Smooth muscle cell (in vitro differentiated cells): ENCODE data around the gene IKZF2. TPM values are rescaled to one million over a fixed set of nuclear protein-coding genes. Genes with fewer than 3 reads are reported as not detected.

Source experiments
- DNase-seq: peaks from one replicate; lab custom pipeline; 2025; ENCODE audit not compliant: unreplicated experiment; lab: John Stamatoyannopoulos, UW
- H2AFZ ChIP-seq: fragments of 200-600 bp; sonication (generic); 2 replicates; pipeline ENCODE4 v1.6.0; 2016; ENCODE audit warnings: antibody characterized with exemption, low read depth, mild to moderate bottlenecking
- H3F3A ChIP-seq: fragments of 200-600 bp; sonication (generic); 2 replicates; pipeline ENCODE4 v1.6.0; 2017; ENCODE audit warnings: antibody characterized with exemption, low read depth
- H3K27ac ChIP-seq: fragments of 200-600 bp; sonication (generic); 2 replicates; pipeline ENCODE4 v1.5.1; 2016; ENCODE audit warnings: low read depth, mild to moderate bottlenecking
- H3K27me3 ChIP-seq: fragments of 200-600 bp; sonication (generic); 2 replicates; pipeline ENCODE4 v1.6.1; 2016; ENCODE audit warnings: low read depth, mild to moderate bottlenecking
- H3K36me3 ChIP-seq: fragments of 200-600 bp; sonication (generic); 2 replicates; pipeline ENCODE4 v1.5.1; 2016; ENCODE audit warnings: low read depth
- H3K4me1 ChIP-seq: fragments of 200-600 bp; sonication (generic); 2 replicates; pipeline ENCODE4 v1.5.1; 2016; ENCODE audit warnings: low read depth
- H3K4me2 ChIP-seq: fragments of 200-600 bp; sonication (generic); 2 replicates; pipeline ENCODE4 v1.6.0; 2016; ENCODE audit warnings: mild to moderate bottlenecking
- H3K4me3 ChIP-seq: fragments of 200-600 bp; sonication (generic); 2 replicates; pipeline ENCODE4 v1.5.1; 2016; ENCODE audit warnings: mild to moderate bottlenecking
- H3K79me2 ChIP-seq: fragments of 200-600 bp; sonication (generic); 2 replicates; pipeline ENCODE4 v1.6.0; 2016; ENCODE audit warnings: low read depth, mild to moderate bottlenecking
- H3K9ac ChIP-seq: fragments of 200-600 bp; sonication (generic); 2 replicates; pipeline ENCODE4 v1.6.0; 2016; ENCODE audit warnings: low read depth
- H3K9me3 ChIP-seq: fragments of 200-600 bp; sonication (generic); replicated peaks from 2 replicates; pipeline ENCODE4 v1.5.1; 2016; ENCODE audit warnings: low read depth
- H4K20me1 ChIP-seq: fragments of 200-600 bp; sonication (generic); 2 replicates; pipeline ENCODE4 v1.6.0; 2016; ENCODE audit warnings: low read depth
- WGBS: methylation state at CpG from one replicate; pipeline ENCODE4 v1.1.7; 2016; ENCODE audit warnings: low lambda C conversion rate; 5-methylcytosine and 5-hydroxymethylcytosine counted together
- polyA plus RNA-seq: library from polyadenylated mRNA; unstranded; fragments of >200 nt; fragmentation: Nextera tagmentation; extraction: Ambion mirVana; gene quantifications from 2 replicates; pipeline ENCODE4 v1.2.1, GENCODE V29; 2016
- total RNA-seq: library from RNA; depleted of rRNA; stranded (reverse); fragments of >200 nt; gene quantifications from 2 replicates; pipeline ENCODE4 v1.2.3, GENCODE V29; 2014
- TF ChIP-seq, protein P1 (sequence below): fragments of 200-600 bp; sonication (generic); IDR thresholded peaks from 2 replicates; pipeline ENCODE4 v1.5.1; 2017; ENCODE audit warnings: borderline replicate concordance, mild to moderate bottlenecking, antibody characterized with exemption; ENCODE audit not compliant: insufficient read depth, poor library complexity, severe bottlenecking

Gene IKZF2
- total and polyA plus RNA-seq, 2 experiments from 2014 or later = 0.69 to 16.5 TPM

GRCh38 chr2:213010106-213010779 is 141.2 kb downstream of the IKZF2 start:
- Histone ChIP-seq H3K4me2 (no peak overlapping the region), H3K9me3 (no peaks in the 10 kb centered on the region), H3K4me3 (no peak overlapping the region), H3K9ac (no peak overlapping the region), H4K20me1 (no peaks in the 10 kb centered on the region), H3K27me3 (no peaks in the 10 kb centered on the region), H3K79me2 (no peaks in the 10 kb centered on the region), H2AFZ (no peak overlapping the region), H3F3A (no peaks in the 10 kb centered on the region), H3K4me1 (no peaks in the 10 kb centered on the region), H3K36me3 (no peaks in the 10 kb centered on the region), H3K27ac (no peak overlapping the region)
- 88% methylated on average over 1 of the region's 1 CpG for whole genome bisulfite sequencing
- no peak for DNase-seq
- TF ChIP-seq, protein P1, sequence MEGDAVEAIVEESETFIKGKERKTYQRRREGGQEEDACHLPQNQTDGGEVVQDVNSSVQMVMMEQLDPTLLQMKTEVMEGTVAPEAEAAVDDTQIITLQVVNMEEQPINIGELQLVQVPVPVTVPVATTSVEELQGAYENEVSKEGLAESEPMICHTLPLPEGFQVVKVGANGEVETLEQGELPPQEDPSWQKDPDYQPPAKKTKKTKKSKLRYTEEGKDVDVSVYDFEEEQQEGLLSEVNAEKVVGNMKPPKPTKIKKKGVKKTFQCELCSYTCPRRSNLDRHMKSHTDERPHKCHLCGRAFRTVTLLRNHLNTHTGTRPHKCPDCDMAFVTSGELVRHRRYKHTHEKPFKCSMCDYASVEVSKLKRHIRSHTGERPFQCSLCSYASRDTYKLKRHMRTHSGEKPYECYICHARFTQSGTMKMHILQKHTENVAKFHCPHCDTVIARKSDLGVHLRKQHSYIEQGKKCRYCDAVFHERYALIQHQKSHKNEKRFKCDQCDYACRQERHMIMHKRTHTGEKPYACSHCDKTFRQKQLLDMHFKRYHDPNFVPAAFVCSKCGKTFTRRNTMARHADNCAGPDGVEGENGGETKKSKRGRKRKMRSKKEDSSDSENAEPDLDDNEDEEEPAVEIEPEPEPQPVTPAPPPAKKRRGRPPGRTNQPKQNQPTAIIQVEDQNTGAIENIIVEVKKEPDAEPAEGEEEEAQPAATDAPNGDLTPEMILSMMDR = no peak

DNA sequence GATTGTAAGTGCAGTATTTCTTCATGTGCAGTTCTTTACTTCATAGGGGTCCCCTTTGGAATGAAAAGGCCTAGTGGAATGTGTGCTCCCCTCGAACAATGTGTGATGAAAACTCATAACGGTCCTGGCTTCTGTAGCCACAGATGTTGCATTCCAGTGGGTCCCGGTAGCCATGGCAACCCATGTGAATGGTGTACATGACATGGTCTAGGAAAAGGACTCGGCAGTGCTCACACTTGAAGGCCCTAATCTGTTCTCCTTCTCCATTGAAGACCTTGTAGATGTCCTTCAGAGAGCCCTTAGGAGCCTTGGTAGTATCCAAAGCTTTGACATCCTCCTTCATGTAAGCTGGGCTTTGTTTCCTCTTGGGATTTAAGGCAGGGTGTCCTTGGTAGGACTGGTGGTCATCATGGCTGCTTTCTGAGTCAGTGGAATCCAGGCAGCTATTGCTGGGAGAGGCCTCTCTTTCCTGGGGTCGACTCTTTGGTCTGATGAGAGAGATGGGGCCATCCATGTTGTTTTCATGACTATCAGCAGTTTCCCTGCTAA is 144.0 kb downstream of the IKZF2 start:
- Histone ChIP-seq H3K9ac (no peak overlapping the region), H3K27ac (no peak overlapping the region), H3K27me3 (no peaks in the 10 kb centered on the region), H3K9me3 (no peaks in the 10 kb centered on the region), H4K20me1 (no peaks in the 10 kb centered on the region), H3K36me3 (no peaks in the 10 kb centered on the region), H3K79me2 (no peaks in the 10 kb centered on the region), H2AFZ (no peak overlapping the region), H3K4me1 (no peaks in the 10 kb centered on the region), H3F3A (no peaks in the 10 kb centered on the region), H3K4me2 (no peak overlapping the region), H3K4me3 (no peak overlapping the region)
- TF ChIP-seq, protein P1 = no peak
- WGBS = 88% methylated on average over 5 of the region's 5 CpGs
- no peak for DNase-seq

GRCh38 chr2:213004197-213004821 is 147.1 kb downstream of the IKZF2 start:
- Histone ChIP-seq H4K20me1 (no peaks in the 10 kb centered on the region), H3K4me3 (no peak overlapping the region), H3K4me1 (no peaks in the 10 kb centered on the region), H3K9me3 (no peaks in the 10 kb centered on the region), H3K9ac (no peak overlapping the region), H3K27me3 (no peaks in the 10 kb centered on the region), H2AFZ (no peak overlapping the region), H3K36me3 (no peaks in the 10 kb centered on the region), H3F3A (no peaks in the 10 kb centered on the region), H3K27ac (no peak overlapping the region), H3K79me2 (no peaks in the 10 kb centered on the region), H3K4me2 (no peak overlapping the region)
- 88% methylated on average over 5 of the region's 5 CpGs for WGBS
- TF ChIP-seq, protein P1 = no peak
- DNase-seq = no peak
